Measurements from ENCODE around the gene EPM2A. TPM values are rescaled to one million over a fixed set of nuclear protein-coding genes. Genes with fewer than 3 reads are reported as not detected.

EPM2A gene
- polyA plus RNA-seq, 2 of the 4 experiments (the other 2 are of a cell fraction) = 2.4 to 3.0 TPM

- H3K9me3 ChIP-seq = no peaks in the 10 kb centered on the region
- no peak overlapping the region for H3K4me2 ChIP-seq
- FAIRE-seq = no peak
- TF ChIP-seq, protein P1, sequence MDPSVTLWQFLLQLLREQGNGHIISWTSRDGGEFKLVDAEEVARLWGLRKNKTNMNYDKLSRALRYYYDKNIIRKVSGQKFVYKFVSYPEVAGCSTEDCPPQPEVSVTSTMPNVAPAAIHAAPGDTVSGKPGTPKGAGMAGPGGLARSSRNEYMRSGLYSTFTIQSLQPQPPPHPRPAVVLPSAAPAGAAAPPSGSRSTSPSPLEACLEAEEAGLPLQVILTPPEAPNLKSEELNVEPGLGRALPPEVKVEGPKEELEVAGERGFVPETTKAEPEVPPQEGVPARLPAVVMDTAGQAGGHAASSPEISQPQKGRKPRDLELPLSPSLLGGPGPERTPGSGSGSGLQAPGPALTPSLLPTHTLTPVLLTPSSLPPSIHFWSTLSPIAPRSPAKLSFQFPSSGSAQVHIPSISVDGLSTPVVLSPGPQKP (IDR thresholded peaks at IDR 0.05; ENCODE audit: low read depth, low read length) = no peak
- TF ChIP-seq ESRRA (IDR thresholded peaks at IDR 0.05; ENCODE audit: borderline replicate concordance, low read length) (no peak), NFE2L2 (conservative IDR thresholded peaks at IDR 0.05; ENCODE audit: low read length) (no peak)
- CTCF ChIA-PET = no interaction called here
- DNase-seq (ENCODE audit: low read depth in 1 of 2, low spot score in 1 of 2) = no peak
- no peaks in the 10 kb centered on the region for H3K4me1 ChIP-seq
- no peak overlapping the region for H3K27ac ChIP-seq
- no peak for ATAC-seq
- H3K4me3 ChIP-seq = no peak overlapping the region
- POLR2A ChIA-PET = no interaction called here
Observed at GRCh38 chr6:145587334-145587733, 148.0 kb downstream of the EPM2A start.

- no peak for DNase-seq (ENCODE audit: low read depth in 1 of 2, low spot score in 1 of 2)
- WGBS (ENCODE audit: missing lambda C conversion rate) = 65% methylated on average over 2 of the region's 3 CpGs
- H3K4me2 ChIP-seq = no peak overlapping the region
- H3K4me1 ChIP-seq = no peaks in the 10 kb centered on the region
- TF ChIP-seq, protein P2, sequence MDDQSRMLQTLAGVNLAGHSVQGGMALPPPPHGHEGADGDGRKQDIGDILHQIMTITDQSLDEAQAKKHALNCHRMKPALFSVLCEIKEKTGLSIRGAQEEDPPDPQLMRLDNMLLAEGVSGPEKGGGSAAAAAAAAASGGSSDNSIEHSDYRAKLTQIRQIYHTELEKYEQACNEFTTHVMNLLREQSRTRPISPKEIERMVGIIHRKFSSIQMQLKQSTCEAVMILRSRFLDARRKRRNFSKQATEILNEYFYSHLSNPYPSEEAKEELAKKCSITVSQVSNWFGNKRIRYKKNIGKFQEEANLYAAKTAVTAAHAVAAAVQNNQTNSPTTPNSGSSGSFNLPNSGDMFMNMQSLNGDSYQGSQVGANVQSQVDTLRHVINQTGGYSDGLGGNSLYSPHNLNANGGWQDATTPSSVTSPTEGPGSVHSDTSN (IDR thresholded peaks at IDR 0.05) = no peak
- no peak for TF ChIP-seq KDM5A (IDR thresholded peaks at IDR 0.05)
- no peak; the same call in 1 of the 2 replicates for TF ChIP-seq POLR2A (IDR thresholded peaks at IDR 0.05; ENCODE audit: low read length)
- TF ChIP-seq CBX2 (IDR thresholded peaks at IDR 0.05; ENCODE audit: borderline replicate concordance, low read depth) = no peak
- ChIA-PET POLR2A (no interaction called here), CTCF (no interaction called here)
- H3K4me3 ChIP-seq = no peak overlapping the region
- no peak for FAIRE-seq
- no peaks in the 10 kb centered on the region for H3K9me3 ChIP-seq
- no peak for ATAC-seq
- no peak overlapping the region for H3K27ac ChIP-seq
Observed at GRCh38 chr6:145583753-145584152, 151.6 kb downstream of the EPM2A start.

Small RNA genes within 50 kb of the gene (small RNA-seq; reads per million reads assigned to genes)
- gene AL023806.2 = 0 reads per million in 6 experiments

Other genes starting within 250 kb of the EPM2A start
- gene FBXO30, start 79.3 kb upstream of the EPM2A start, polyA plus RNA-seq (2011; rRNA removed) = 8.5 and 10.4 TPM in 2 replicates
- 7.7 to 8.3 TPM (median 8.0 TPM) in 3 replicates for gene FBXO30, start 79.3 kb upstream of the EPM2A start, polyA plus RNA-seq (2017; fragmentation: RNase III; extraction: RNeasy Plus Mini Kit Qiagen cat#74134 plus additional on column Dnase treatment)
- gene SHPRH, start 228.8 kb upstream of the EPM2A start, polyA plus RNA-seq (2011; rRNA removed) = 8.3 and 10.2 TPM in 2 replicates
- 3.1 to 3.4 TPM (median 3.4 TPM) in 3 replicates for gene SHPRH, start 228.8 kb upstream of the EPM2A start, polyA plus RNA-seq (2017; fragmentation: RNase III; extraction: RNeasy Plus Mini Kit Qiagen cat#74134 plus additional on column Dnase treatment)

All from A549 (cell line).